Hepatocyte (in vitro differentiated cells): ENCODE measurements around the gene GSTO1. TPM values are rescaled to one million over a fixed set of nuclear protein-coding genes. Genes with fewer than 3 reads are reported as not detected.

Experiments
- DNase-seq: peaks from one replicate; pipeline ENCODE4 v3.0.0-alpha.2; 2016; ENCODE audit warnings: low spot score
- H2AFZ ChIP-seq: fragments of 200-600 bp; sonication (generic); 2 replicates; pipeline ENCODE4 v1.6.0; 2016; ENCODE audit warnings: antibody characterized with exemption, mild to moderate bottlenecking
- H3K27ac ChIP-seq: fragments of 200-600 bp; sonication (generic); 2 replicates; pipeline ENCODE4 v1.5.1; 2016; ENCODE audit warnings: mild to moderate bottlenecking
- H3K27me3 ChIP-seq: fragments of 200-600 bp; sonication (generic); 2 replicates; pipeline ENCODE4 v1.6.1; 2016
- H3K36me3 ChIP-seq: fragments of 200-600 bp; sonication (generic); replicated peaks from 2 replicates; pipeline ENCODE4 v1.5.1; 2016; ENCODE audit warnings: low read depth; ENCODE audit not compliant: insufficient read depth
- H3K4me1 ChIP-seq: fragments of 200-600 bp; sonication (generic); 2 replicates; pipeline ENCODE4 v1.5.1; 2016; ENCODE audit warnings: mild to moderate bottlenecking, moderate library complexity; ENCODE audit not compliant: insufficient read depth
- H3K4me2 ChIP-seq: fragments of 200-600 bp; sonication (generic); 2 replicates; pipeline ENCODE4 v1.6.0; 2016
- H3K4me3 ChIP-seq: fragments of 200-600 bp; sonication (generic); 2 replicates; pipeline ENCODE4 v1.5.1; 2016; ENCODE audit warnings: mild to moderate bottlenecking
- H3K79me2 ChIP-seq: fragments of 200-600 bp; sonication (generic); 2 replicates; pipeline ENCODE4 v1.6.0; 2017; ENCODE audit warnings: mild to moderate bottlenecking
- H3K9me2 ChIP-seq: fragments of 200-600 bp; sonication (generic); replicated peaks from 2 replicates; pipeline ENCODE4 v1.6.0; 2017; ENCODE audit warnings: mild to moderate bottlenecking; ENCODE audit not compliant: insufficient read depth
- H3K9me3 ChIP-seq: fragments of 200-600 bp; sonication (generic); 2 replicates; pipeline ENCODE4 v1.5.1; 2016; ENCODE audit warnings: low read depth, mild to moderate bottlenecking
- H4K20me1 ChIP-seq: fragments of 200-600 bp; sonication (generic); 2 replicates; pipeline ENCODE4 v1.6.0; 2016; ENCODE audit warnings: mild to moderate bottlenecking; ENCODE audit not compliant: insufficient read depth, poor library complexity, severe bottlenecking
- EZH2 ChIP-seq: fragments of 200-600 bp; sonication (generic); IDR thresholded peaks from 2 replicates; pipeline ENCODE4 v1.6.1; 2016; ENCODE audit warnings: antibody characterized with exemption, mild to moderate bottlenecking, borderline replicate concordance
- EZH2phosphoT487 ChIP-seq: fragments of 200-600 bp; sonication (generic); IDR thresholded peaks from one replicate; pipeline ENCODE4 v1.6.1; 2018; ENCODE audit warnings: antibody characterized with exemption, mild to moderate bottlenecking, low read depth, moderate library complexity; ENCODE audit not compliant: unreplicated experiment, severe bottlenecking
- WGBS: methylation state at CpG from one replicate; pipeline ENCODE4 v1.1.6; 2016; ENCODE audit warnings: low lambda C conversion rate; ENCODE audit errors: missing lambda C conversion rate; 5-methylcytosine and 5-hydroxymethylcytosine counted together
- polyA plus RNA-seq: library from polyadenylated mRNA; unstranded; fragments of >200 nt; fragmentation: Nextera tagmentation; extraction: Ambion mirVana; gene quantifications from 2 replicates; pipeline ENCODE4 v1.2.1, GENCODE V29; 2016
- total RNA-seq: library from RNA; depleted of rRNA; stranded (reverse); fragments of >200 nt; gene quantifications from 2 replicates; pipeline ENCODE4 v1.2.3, GENCODE V29; 2014
- TF ChIP-seq, protein P1 (sequence below): fragments of 200-600 bp; sonication (generic); IDR thresholded peaks from 2 replicates; pipeline ENCODE4 v1.5.1; 2016; ENCODE audit warnings: antibody characterized with exemption, mild to moderate bottlenecking; ENCODE audit not compliant: poor library complexity

The GSTO1 gene
- total and polyA plus RNA-seq, 2 experiments from 2014 or later = 220 to 328 TPM

DNA sequence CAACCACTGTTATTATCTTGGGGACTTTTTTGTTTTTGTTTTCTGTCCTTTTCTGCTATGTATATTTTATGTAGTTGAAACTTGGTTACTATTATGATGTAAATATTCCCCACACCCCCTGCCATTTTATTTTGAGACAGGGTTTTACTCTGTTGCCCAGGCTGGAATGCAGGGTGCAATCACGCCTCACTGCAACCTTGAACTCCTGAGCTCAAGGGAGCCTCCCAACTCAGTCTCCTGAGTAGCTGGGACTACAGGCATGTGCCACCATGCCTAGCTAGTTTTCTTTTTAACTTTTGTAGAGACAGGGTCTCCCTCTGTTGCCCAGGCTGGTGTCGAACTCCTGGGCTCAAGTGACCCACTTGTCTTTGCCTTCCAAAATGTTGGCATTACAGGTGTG is 32.2 kb downstream of the GSTO1 start:
- no peak overlapping the region for H3K4me2 ChIP-seq
- H3K27me3 ChIP-seq = no peaks in the 10 kb centered on the region
- no peaks in the 10 kb centered on the region for H4K20me1 ChIP-seq
- H3K4me3 ChIP-seq = no peak overlapping the region
- no peak overlapping the region for H3K27ac ChIP-seq
- DNase-seq = no peak
- no peak for TF ChIP-seq EZH2phosphoT487
- TF ChIP-seq, protein P1, sequence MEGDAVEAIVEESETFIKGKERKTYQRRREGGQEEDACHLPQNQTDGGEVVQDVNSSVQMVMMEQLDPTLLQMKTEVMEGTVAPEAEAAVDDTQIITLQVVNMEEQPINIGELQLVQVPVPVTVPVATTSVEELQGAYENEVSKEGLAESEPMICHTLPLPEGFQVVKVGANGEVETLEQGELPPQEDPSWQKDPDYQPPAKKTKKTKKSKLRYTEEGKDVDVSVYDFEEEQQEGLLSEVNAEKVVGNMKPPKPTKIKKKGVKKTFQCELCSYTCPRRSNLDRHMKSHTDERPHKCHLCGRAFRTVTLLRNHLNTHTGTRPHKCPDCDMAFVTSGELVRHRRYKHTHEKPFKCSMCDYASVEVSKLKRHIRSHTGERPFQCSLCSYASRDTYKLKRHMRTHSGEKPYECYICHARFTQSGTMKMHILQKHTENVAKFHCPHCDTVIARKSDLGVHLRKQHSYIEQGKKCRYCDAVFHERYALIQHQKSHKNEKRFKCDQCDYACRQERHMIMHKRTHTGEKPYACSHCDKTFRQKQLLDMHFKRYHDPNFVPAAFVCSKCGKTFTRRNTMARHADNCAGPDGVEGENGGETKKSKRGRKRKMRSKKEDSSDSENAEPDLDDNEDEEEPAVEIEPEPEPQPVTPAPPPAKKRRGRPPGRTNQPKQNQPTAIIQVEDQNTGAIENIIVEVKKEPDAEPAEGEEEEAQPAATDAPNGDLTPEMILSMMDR = no peak
- TF ChIP-seq EZH2 = no peak
- H3K9me3 ChIP-seq = no peaks in the 10 kb centered on the region
- no peaks in the 10 kb centered on the region for H3K79me2 ChIP-seq
- WGBS = 94% methylated on average over 2 of the region's 2 CpGs
- H2AFZ ChIP-seq = no peak overlapping the region
- H3K4me1 ChIP-seq = no peaks in the 10 kb centered on the region
- H3K9me2 ChIP-seq = no peaks in the 10 kb centered on the region
- H3K36me3 ChIP-seq = no peaks in the 10 kb centered on the region

DNA sequence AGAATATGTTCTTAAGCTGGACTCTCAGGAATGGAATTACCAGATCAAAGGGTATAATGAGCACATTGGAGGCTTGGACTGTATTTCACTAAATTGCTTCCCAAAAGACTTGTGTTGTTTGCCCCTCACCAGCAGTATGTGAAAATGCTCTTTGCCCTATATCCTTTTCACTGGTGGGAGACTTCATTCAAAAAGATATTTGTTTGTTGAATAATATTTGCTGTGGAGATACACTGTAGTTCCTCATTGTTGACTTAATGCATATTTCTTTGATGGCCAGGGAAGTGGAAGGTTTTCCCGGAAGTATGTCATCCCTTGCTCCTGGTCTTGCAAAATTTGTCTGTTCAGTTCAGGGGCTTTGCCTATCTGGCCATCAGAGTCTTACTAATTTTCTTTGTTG is 33.7 kb downstream of the GSTO1 start:
- TF ChIP-seq EZH2 = no peak
- no peak for TF ChIP-seq EZH2phosphoT487
- TF ChIP-seq, protein P1 = no peak
- no peak overlapping the region for H3K4me2 ChIP-seq
- no peaks in the 10 kb centered on the region for H3K9me3 ChIP-seq
- no peaks in the 10 kb centered on the region for H3K4me1 ChIP-seq
- H3K27me3 ChIP-seq = no peaks in the 10 kb centered on the region
- 38% methylated on average over 1 of the region's 1 CpG for WGBS
- DNase-seq = no peak
- H3K79me2 ChIP-seq = no peaks in the 10 kb centered on the region
- no peak overlapping the region for H3K27ac ChIP-seq
- H3K9me2 ChIP-seq = no peaks in the 10 kb centered on the region
- H2AFZ ChIP-seq = no peak overlapping the region
- H3K4me3 ChIP-seq = no peak overlapping the region
- no peaks in the 10 kb centered on the region for H3K36me3 ChIP-seq
- H4K20me1 ChIP-seq = no peaks in the 10 kb centered on the region

DNA sequence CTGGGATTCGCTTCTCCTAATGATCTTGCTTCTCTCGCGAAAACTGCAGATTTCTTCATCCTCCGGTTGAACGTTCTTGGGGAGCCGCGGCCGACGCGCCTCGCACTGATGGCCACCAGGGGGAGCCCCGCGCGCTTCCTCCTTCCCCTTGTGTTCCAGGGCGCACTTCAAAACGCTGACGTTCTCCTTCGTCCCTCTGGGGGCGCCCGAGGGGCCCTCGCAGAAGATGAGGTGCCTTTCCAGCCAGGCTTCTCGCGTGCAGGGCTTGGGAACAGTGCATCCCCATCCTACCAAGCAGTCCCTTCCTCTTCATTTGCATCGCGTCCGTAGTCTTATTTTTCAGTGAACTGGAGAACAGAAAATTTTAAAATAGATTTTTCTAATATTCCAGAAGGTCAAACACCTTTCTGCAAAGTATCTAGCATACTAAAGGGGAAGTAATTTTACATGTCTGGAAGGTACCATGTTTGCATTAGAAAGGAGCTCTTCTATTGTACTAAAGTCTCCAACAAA is 36.8 kb downstream of the GSTO1 start:
- H3K27me3 ChIP-seq = no peaks in the 10 kb centered on the region
- DNase-seq = peak; percentile 95
- no peaks in the 10 kb centered on the region for H3K9me2 ChIP-seq
- 2% methylated on average over 26 of the region's 26 CpGs for WGBS
- TF ChIP-seq EZH2 (no peak), EZH2phosphoT487 (no peak)
- TF ChIP-seq, protein P1 = peak; percentile 100
- H4K20me1 ChIP-seq = no peaks in the 10 kb centered on the region
- H3K36me3 ChIP-seq = no peaks in the 10 kb centered on the region
- H3K9me3 ChIP-seq = no peaks in the 10 kb centered on the region
- H3K79me2 ChIP-seq = no peaks in the 10 kb centered on the region
- H2AFZ ChIP-seq = no peak overlapping the region
- H3K27ac ChIP-seq = no peak overlapping the region
- no peaks in the 10 kb centered on the region for H3K4me1 ChIP-seq
- H3K4me2 ChIP-seq = peak overlapping the region; percentile 60
- H3K4me3 ChIP-seq = no peak overlapping the region

DNA sequence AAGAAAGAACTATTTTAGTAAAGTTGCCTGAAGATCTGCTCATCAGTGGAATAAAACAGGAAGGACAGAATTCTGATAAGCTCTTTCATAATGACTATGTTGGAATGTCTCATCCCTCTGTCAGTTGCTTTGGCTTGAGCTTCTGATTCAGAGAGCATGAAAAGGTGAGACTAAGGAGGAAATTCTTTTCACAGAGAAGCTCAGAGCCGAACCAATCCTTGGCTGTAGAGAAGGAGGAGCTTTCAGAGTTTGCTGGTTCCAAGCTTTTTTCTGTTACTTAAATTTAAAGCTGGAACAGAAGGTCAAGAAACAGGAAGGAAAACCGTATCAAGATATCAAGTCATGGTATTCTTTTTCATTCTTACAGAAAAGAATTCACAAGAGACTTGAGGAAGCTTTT is 38.3 kb downstream of the GSTO1 start:
- Histone ChIP-seq H3K27me3 (no peaks in the 10 kb centered on the region), H4K20me1 (no peaks in the 10 kb centered on the region), H2AFZ (no peak overlapping the region), H3K36me3 (no peaks in the 10 kb centered on the region), H3K27ac (no peak overlapping the region), H3K79me2 (no peaks in the 10 kb centered on the region), H3K4me1 (no peaks in the 10 kb centered on the region), H3K9me2 (no peaks in the 10 kb centered on the region), H3K9me3 (no peaks in the 10 kb centered on the region), H3K4me2 (no peak overlapping the region), H3K4me3 (no peak overlapping the region)
- 72% methylated on average over 2 of the region's 2 CpGs for WGBS
- DNase-seq = no peak
- TF ChIP-seq, protein P1 = no peak
- TF ChIP-seq EZH2phosphoT487 (no peak), EZH2 (no peak)
